OCI-LY7 (cell line): ENCODE measurements around the gene LRRC10B. TPM values are rescaled to one million over a fixed set of nuclear protein-coding genes. Genes with fewer than 3 reads are reported as not detected.

ENCODE experiments used
- BruUV-seq: library from RNA; stranded (reverse); fragments of 400-500 nt; replicated peaks from 2 replicates; lab custom pipeline; 2021; lab: Mats Ljungman, UMichigan
- CTCF ChIA-PET: fragments of 300-600 bp; sonication (Branson Sonifier 250); formaldehyde crosslinking; loops from one replicate; lab custom pipeline; 2022; ENCODE audit warnings: antibody characterized with exemption; ENCODE audit not compliant: unreplicated experiment; lab: Charles Lee
- POLR2A ChIA-PET: fragments of 300-600 bp; sonication (Branson Sonifier 250); formaldehyde crosslinking; loops from one replicate; lab custom pipeline; 2022; ENCODE audit warnings: antibody characterized with exemption; lab: Charles Lee
- DNase-seq: peaks from one replicate; pipeline ENCODE4 v3.0.0-alpha.2; 2015; ENCODE audit warnings: low spot score
- H2AFZ ChIP-seq: fragments of 200-600 bp; sonication (generic), shearing (Covaris generic); 2 replicates; pipeline ENCODE4 v1.6.1; 2014; ENCODE audit warnings: mild to moderate bottlenecking, antibody characterized with exemption, low read length, moderate library complexity
- H3K27ac ChIP-seq: fragments of 200-600 bp; sonication (generic); 2 replicates; pipeline ENCODE4 v1.5.1; 2014; ENCODE audit warnings: mixed run types, low read depth, mild to moderate bottlenecking, moderate library complexity, low read length, inconsistent platforms; ENCODE audit not compliant: poor library complexity, severe bottlenecking
- H3K36me3 ChIP-seq: fragments of 200-600 bp; sonication (generic); 2 replicates; pipeline ENCODE4 v1.6.1; 2014; ENCODE audit warnings: mild to moderate bottlenecking, antibody characterized with exemption, low read length, moderate library complexity, mixed read lengths; ENCODE audit not compliant: insufficient read depth
- H3K4me1 ChIP-seq: fragments of 200-600 bp; sonication (generic); 2 replicates; pipeline ENCODE4 v1.5.1; 2014; ENCODE audit warnings: mild to moderate bottlenecking, low read length; ENCODE audit not compliant: insufficient read depth, poor library complexity, severe bottlenecking
- H3K4me2 ChIP-seq: fragments of 200-600 bp; sonication (generic); 2 replicates; pipeline ENCODE4 v1.6.1; 2014; ENCODE audit warnings: mild to moderate bottlenecking, low read length
- H3K4me3 ChIP-seq: fragments of 200-600 bp; sonication (generic); 2 replicates; pipeline ENCODE4 v1.5.1; 2014; ENCODE audit warnings: mild to moderate bottlenecking, low read depth, low read length; ENCODE audit not compliant: poor library complexity, severe bottlenecking
- H3K79me2 ChIP-seq: fragments of 200-600 bp; sonication (generic); 2 replicates; pipeline ENCODE4 v1.6.1; 2016; ENCODE audit warnings: low read depth, mild to moderate bottlenecking, low read length, moderate library complexity, mixed read lengths; ENCODE audit not compliant: insufficient read depth
- H3K9me2 ChIP-seq: fragments of 200-600 bp; sonication (generic); 2 replicates; pipeline ENCODE4 v1.6.1; 2016; ENCODE audit warnings: mild to moderate bottlenecking, low read length, mixed read lengths; ENCODE audit not compliant: insufficient read depth
- H3K9me3 ChIP-seq: fragments of 200-600 bp; sonication (generic); 2 replicates; pipeline ENCODE4 v1.6.1; 2014; ENCODE audit warnings: mild to moderate bottlenecking, mixed run types, low read length, mixed read lengths
- H4K20me1 ChIP-seq: fragments of 200-600 bp; sonication (generic); 2 replicates; pipeline ENCODE4 v1.6.1; 2014; ENCODE audit warnings: mild to moderate bottlenecking, antibody characterized with exemption, low read length, moderate library complexity, mixed read lengths; ENCODE audit not compliant: insufficient read depth
- EZH2phosphoT487 ChIP-seq: fragments of 200-600 bp; sonication (generic); IDR thresholded peaks from 2 replicates; pipeline ENCODE4 v1.6.1; 2018; ENCODE audit warnings: low read depth, borderline replicate concordance, mild to moderate bottlenecking, mixed run types, antibody characterized with exemption, low read length, moderate library complexity, mixed read lengths
- intact Hi-C: fragments of 100-400 bp; cut with micrococcal nuclease; formaldehyde crosslinking; loops from one replicate; pipeline ENCODE4 v1.10.0; 2022; ENCODE audit not compliant: unreplicated experiment
- total RNA-seq, 2 experiments: library from RNA; depleted of rRNA in 1 of 2; stranded (reverse); fragments of >200 nt in 1 of 2; shearing (Covaris generic) in 1 of 2; gene quantifications; 2 replicates each; pipeline ENCODE4 v1.2.3, GENCODE V29; 2014 to 2022
- TF ChIP-seq, protein P1 (sequence below): fragments of 200-600 bp; sonication (generic); conservative IDR thresholded peaks from 2 replicates; pipeline ENCODE4 v1.5.1; 2014; ENCODE audit warnings: mild to moderate bottlenecking, antibody characterized with exemption, low read length, moderate library complexity, mixed read lengths

The LRRC10B gene
- total RNA-seq, 2 experiments from 2014 or later, result not detected

DNA sequence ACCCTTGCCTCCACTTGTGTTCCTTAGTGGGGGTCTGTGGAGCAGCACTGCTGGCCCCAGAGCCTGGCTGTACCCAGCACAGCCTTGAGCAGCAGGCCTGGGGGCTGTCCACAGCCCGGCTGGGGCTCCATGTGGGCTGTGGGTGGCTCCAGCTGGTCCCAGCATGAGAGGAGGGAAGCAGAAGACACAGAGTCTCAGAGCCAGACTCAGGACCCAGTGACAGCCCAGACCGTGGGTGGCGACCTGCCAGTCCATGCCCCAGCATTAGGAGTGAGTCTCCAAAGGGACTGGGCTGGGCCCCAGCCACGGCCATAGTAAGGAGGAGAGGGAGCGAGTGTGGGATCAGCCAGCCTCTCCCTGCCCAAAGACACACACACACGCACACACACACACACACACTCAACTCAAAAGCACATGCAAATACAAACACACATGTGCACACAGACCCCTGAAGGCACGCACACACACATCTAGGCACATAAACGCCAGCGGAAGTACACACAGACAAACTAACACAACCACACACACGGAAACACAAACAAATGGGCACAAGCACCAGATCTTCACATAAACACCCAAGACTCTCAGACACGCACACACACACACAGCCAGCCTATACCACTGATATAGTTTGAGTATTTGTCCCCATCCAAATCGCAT, 16.7 kb upstream of the LRRC10B start:
- no peak overlapping the region for H2AFZ ChIP-seq
- no TSS peak for BruUV-seq
- H3K36me3 ChIP-seq, result no peaks in the 10 kb centered on the region
- H3K27ac ChIP-seq, result no peak overlapping the region
- H3K4me3 ChIP-seq, result no peak overlapping the region
- TF ChIP-seq, protein P1, sequence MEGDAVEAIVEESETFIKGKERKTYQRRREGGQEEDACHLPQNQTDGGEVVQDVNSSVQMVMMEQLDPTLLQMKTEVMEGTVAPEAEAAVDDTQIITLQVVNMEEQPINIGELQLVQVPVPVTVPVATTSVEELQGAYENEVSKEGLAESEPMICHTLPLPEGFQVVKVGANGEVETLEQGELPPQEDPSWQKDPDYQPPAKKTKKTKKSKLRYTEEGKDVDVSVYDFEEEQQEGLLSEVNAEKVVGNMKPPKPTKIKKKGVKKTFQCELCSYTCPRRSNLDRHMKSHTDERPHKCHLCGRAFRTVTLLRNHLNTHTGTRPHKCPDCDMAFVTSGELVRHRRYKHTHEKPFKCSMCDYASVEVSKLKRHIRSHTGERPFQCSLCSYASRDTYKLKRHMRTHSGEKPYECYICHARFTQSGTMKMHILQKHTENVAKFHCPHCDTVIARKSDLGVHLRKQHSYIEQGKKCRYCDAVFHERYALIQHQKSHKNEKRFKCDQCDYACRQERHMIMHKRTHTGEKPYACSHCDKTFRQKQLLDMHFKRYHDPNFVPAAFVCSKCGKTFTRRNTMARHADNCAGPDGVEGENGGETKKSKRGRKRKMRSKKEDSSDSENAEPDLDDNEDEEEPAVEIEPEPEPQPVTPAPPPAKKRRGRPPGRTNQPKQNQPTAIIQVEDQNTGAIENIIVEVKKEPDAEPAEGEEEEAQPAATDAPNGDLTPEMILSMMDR, result no peak
- TF ChIP-seq EZH2phosphoT487, result no peak
- H3K9me2 ChIP-seq, result no peaks in the 10 kb centered on the region
- POLR2A ChIA-PET, result interaction anchor here (0.6 kb wide), 1 partner anchor 416 kb away, joined by 5 read pairs; no protein-coding TSS in a partner anchor
- H3K79me2 ChIP-seq, result no peaks in the 10 kb centered on the region
- CTCF ChIA-PET, result no interaction called here
- no peak overlapping the region for H3K4me2 ChIP-seq
- no peaks in the 10 kb centered on the region for H4K20me1 ChIP-seq
- no peak for DNase-seq
- H3K9me3 ChIP-seq, result no peaks in the 10 kb centered on the region
- intact Hi-C loops, result no loop called here
- no peaks in the 10 kb centered on the region for H3K4me1 ChIP-seq

DNA sequence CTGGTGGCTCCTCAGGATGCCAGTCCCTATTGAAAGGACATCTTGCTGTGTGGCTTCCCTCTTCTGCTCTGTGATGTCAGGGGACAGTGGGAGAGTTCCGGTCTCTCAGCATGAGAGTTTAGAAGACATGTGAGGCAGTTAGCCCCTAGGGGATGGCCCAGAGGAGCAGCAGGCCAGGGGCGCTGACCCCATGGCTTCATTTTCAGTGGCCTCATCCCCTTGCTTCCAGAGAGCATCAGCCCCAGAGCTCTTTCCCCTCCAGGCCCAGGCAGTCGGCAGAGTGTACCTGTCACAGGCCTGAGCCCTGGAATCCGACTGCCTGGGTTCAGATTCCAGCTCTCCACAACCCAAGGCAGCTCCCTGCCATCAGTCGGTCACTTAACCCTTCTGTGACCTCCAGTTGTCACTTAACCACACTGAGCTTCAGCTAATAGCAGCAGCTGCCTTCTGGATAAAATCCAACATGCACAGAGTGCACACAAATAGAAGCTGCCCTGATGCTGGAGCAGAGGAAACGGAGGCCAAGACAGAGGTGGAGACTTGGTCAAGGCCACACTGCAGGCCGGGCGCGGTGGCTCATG, 14.1 kb upstream of the LRRC10B start:
- Histone ChIP-seq H3K9me3 (no peaks in the 10 kb centered on the region), H3K79me2 (no peaks in the 10 kb centered on the region), H3K4me2 (no peak overlapping the region), H3K4me1 (no peaks in the 10 kb centered on the region), H3K36me3 (no peaks in the 10 kb centered on the region), H3K27ac (no peak overlapping the region), H4K20me1 (no peaks in the 10 kb centered on the region), H3K4me3 (no peak overlapping the region), H2AFZ (no peak overlapping the region), H3K9me2 (no peaks in the 10 kb centered on the region)
- ChIA-PET CTCF (no interaction called here), POLR2A (no interaction called here)
- intact Hi-C loops, result no loop called here
- DNase-seq, result no peak
- no TSS peak for BruUV-seq
- TF ChIP-seq, protein P1, result no peak
- TF ChIP-seq EZH2phosphoT487, result no peak
